MCF 10A (cell line): ENCODE measurements around the gene ZBED1. TPM values are rescaled to one million over a fixed set of nuclear protein-coding genes. Genes with fewer than 3 reads are reported as not detected.
"Not testable (repeated sequence)": the region's sequence is repeated elsewhere in the genome, so short reads cannot be mapped to it uniquely, and the experiment has no call there.

Source experiments
- BruUV-seq: library from RNA; stranded (reverse); fragments of 400-500 nt; replicated peaks from 2 replicates; lab custom pipeline; 2021; lab: Mats Ljungman, UMichigan
- CTCF ChIA-PET: fragments of 300-600 bp; sonication (Branson Sonifier 250); formaldehyde crosslinking; extraction: SDS; loops from one replicate; lab custom pipeline; 2021; ENCODE audit warnings: antibody characterized with exemption, inconsistent platforms; lab: Yijun Ruan, JAX
- POLR2A ChIA-PET: fragments of 300-600, 350-650 bp; sonication (Branson Sonifier 250); formaldehyde crosslinking; extraction: SDS; loops from one replicate; lab custom pipeline; 2020; ENCODE audit warnings: antibody characterized with exemption, inconsistent platforms; lab: Yijun Ruan, JAX
- DNase-seq: peaks from one replicate; pipeline ENCODE4 v3.0.0-alpha.2; 2018; ENCODE audit not compliant: unreplicated experiment
- H3K27ac Mint-ChIP-seq: one replicate; pipeline ENCODE4 v1.8.0; 2022; ENCODE audit warnings: mild to moderate bottlenecking, low read depth, mixed read lengths; ENCODE audit not compliant: unreplicated experiment
- H3K27me3 Mint-ChIP-seq: one replicate; pipeline ENCODE4 v1.8.0; 2022; ENCODE audit warnings: mixed read lengths; ENCODE audit not compliant: insufficient read depth, unreplicated experiment
- H3K36me3 Mint-ChIP-seq: one replicate; pipeline ENCODE4 v1.8.0; 2022; ENCODE audit warnings: mild to moderate bottlenecking, moderate library complexity, mixed read lengths; ENCODE audit not compliant: insufficient read depth, unreplicated experiment
- H3K4me1 Mint-ChIP-seq: one replicate; pipeline ENCODE4 v1.8.0; 2022; ENCODE audit warnings: mixed read lengths; ENCODE audit not compliant: insufficient read depth, unreplicated experiment
- H3K4me3 Mint-ChIP-seq: one replicate; pipeline ENCODE4 v1.8.0; 2022; ENCODE audit warnings: mild to moderate bottlenecking, moderate library complexity, mixed read lengths; ENCODE audit not compliant: unreplicated experiment
- H3K9me3 Mint-ChIP-seq: one replicate; pipeline ENCODE4 v1.8.0; 2022; ENCODE audit warnings: mixed read lengths; ENCODE audit not compliant: unreplicated experiment
- intact Hi-C: fragments of 100-400 bp; cut with micrococcal nuclease; formaldehyde crosslinking; loops from 2 replicates; pipeline ENCODE4 v1.14.1; 2022
- total RNA-seq: library from RNA; stranded (reverse); gene quantifications from 2 replicates; pipeline ENCODE4 v1.2.3, GENCODE V29; 2022
- TF ChIP-seq, protein P1 (sequence below): fragments of 200-600 bp; IDR thresholded peaks from one replicate; pipeline ENCODE4 v1.8.0; 2022; ENCODE audit warnings: antibody characterized with exemption, mild to moderate bottlenecking; ENCODE audit not compliant: unreplicated experiment

The ZBED1 gene
- total RNA-seq, 1 experiment from 2014 or later, result 19.6 TPM

DNA sequence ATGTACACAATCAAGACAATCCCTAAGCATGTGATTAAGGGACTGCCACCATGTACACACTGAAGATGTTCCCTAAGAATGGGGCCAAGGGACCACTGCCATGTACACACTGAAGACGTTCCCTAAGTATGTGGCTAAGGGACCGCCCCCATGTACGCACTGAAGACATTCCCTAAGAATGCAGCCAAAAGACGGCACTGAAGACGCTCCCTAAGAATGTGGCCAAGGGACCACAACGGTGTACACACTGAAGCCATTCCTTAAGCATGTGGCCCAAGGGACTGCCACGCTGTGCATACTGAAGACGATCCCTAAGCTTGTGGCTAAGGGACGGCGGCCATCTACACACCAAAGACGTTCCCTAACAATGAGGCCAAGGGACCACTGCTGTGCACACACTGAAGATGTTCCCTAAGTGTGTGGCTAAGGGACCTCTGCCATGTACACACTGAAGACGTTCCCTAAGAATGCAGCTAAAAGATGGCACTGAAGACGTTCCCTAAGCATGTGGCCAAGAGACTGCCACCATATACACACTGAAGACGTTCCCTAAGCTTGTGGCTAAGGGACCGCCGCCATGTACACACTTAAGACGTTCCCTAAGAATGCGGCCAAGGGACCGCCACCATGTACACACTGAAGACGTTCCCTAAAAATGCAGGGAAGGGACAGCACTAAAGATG is 26.4 kb downstream of the ZBED1 start:
- TF ChIP-seq, protein P1, sequence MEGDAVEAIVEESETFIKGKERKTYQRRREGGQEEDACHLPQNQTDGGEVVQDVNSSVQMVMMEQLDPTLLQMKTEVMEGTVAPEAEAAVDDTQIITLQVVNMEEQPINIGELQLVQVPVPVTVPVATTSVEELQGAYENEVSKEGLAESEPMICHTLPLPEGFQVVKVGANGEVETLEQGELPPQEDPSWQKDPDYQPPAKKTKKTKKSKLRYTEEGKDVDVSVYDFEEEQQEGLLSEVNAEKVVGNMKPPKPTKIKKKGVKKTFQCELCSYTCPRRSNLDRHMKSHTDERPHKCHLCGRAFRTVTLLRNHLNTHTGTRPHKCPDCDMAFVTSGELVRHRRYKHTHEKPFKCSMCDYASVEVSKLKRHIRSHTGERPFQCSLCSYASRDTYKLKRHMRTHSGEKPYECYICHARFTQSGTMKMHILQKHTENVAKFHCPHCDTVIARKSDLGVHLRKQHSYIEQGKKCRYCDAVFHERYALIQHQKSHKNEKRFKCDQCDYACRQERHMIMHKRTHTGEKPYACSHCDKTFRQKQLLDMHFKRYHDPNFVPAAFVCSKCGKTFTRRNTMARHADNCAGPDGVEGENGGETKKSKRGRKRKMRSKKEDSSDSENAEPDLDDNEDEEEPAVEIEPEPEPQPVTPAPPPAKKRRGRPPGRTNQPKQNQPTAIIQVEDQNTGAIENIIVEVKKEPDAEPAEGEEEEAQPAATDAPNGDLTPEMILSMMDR, result no peak
- H3K27ac Mint-ChIP-seq, result no peak overlapping the region
- no peak for DNase-seq
- no peaks in the 10 kb centered on the region for H3K9me3 Mint-ChIP-seq
- H3K4me1 Mint-ChIP-seq, result no peaks in the 10 kb centered on the region
- no TSS peak for BruUV-seq
- H3K36me3 Mint-ChIP-seq, result peaks cover 4% of the 10 kb centered on the region
- H3K27me3 Mint-ChIP-seq, result no peaks in the 10 kb centered on the region
- POLR2A ChIA-PET, result no interaction called here
- no peak overlapping the region for H3K4me3 Mint-ChIP-seq
- intact Hi-C loops, result no loop called here
- CTCF ChIA-PET, result no interaction called here

DNA sequence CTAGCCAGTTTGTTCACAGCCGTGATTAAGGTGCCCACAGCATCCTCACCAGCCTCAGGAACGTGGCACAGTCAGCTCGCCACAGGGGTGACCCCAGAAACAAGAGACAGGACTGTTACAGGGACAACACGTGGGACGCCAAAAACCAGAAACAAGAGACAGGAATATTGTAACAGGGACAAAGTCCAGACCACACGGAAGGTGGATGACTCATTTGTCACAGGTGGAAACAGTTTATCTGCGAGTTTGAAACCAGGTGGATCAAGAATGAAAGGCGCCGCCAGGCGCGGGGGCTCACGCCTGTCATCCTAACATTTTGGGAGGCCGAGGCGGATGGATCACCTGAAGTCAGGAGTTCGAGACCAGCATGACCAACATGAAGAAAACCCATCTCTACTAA is 27.7 kb downstream of the ZBED1 start:
- H3K27ac Mint-ChIP-seq, H3K27me3 Mint-ChIP-seq, DNase-seq, H3K36me3 Mint-ChIP-seq, H3K9me3 Mint-ChIP-seq, H3K4me1 Mint-ChIP-seq, BruUV-seq, CTCF ChIA-PET, intact Hi-C loops, POLR2A ChIA-PET, H3K4me3 Mint-ChIP-seq: not testable (repeated sequence)

- no peaks in the 10 kb centered on the region for H3K27me3 Mint-ChIP-seq
- H3K36me3 Mint-ChIP-seq, result peaks cover 4% of the 10 kb centered on the region
- DNase-seq, result no peak
- no peaks in the 10 kb centered on the region for H3K9me3 Mint-ChIP-seq
- no peak overlapping the region for H3K4me3 Mint-ChIP-seq
- intact Hi-C loops, result no loop called here
- TF ChIP-seq, protein P1, result no peak
- H3K27ac Mint-ChIP-seq, result no peak overlapping the region
- POLR2A ChIA-PET, result no interaction called here
- CTCF ChIA-PET, result no interaction called here
- no TSS peak for BruUV-seq
- no peaks in the 10 kb centered on the region for H3K4me1 Mint-ChIP-seq
Observed at GRCh38 chrX:2471641-2472040, 29.1 kb downstream of the ZBED1 start.

DNA sequence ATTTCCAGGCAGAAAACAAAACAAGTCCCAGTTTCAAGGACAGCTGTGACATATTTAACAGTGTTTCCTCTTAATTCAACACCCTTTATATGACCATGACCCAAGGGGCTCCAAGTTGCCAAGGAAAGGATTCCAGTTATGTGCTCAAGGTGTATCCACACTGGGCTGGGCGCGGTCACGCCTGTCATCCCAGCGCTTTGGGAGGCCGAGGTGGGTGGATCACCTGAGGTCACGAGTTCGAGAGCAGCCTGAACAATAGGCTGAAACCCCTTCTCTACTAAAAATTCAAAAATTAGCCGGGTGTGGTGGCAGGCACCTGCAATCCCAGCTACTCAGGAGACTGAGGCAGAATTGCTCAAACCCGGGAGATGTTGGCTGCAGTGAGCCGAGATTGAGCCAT is 29.6 kb downstream of the ZBED1 start:
- H3K4me1 Mint-ChIP-seq, H3K9me3 Mint-ChIP-seq, BruUV-seq, DNase-seq, H3K27ac Mint-ChIP-seq, POLR2A ChIA-PET, CTCF ChIA-PET, H3K4me3 Mint-ChIP-seq, intact Hi-C loops, H3K27me3 Mint-ChIP-seq, H3K36me3 Mint-ChIP-seq: not testable (repeated sequence)

GRCh38 chrX:2469852-2470251 is 30.9 kb downstream of the ZBED1 start:
- H3K27ac Mint-ChIP-seq, H3K4me3 Mint-ChIP-seq, POLR2A ChIA-PET, intact Hi-C loops, DNase-seq, H3K9me3 Mint-ChIP-seq, H3K36me3 Mint-ChIP-seq, H3K27me3 Mint-ChIP-seq, H3K4me1 Mint-ChIP-seq, CTCF ChIA-PET, BruUV-seq: not testable (repeated sequence)
